Tibial nerve (tissue), 3 donors: ENCODE results near the gene RNU6-1.

Source experiments
- POLR2A ChIP-seq, 2 donors: fragments of 450-650 bp; IDR thresholded peaks; one replicate each; pipeline ENCODE4 v1.6.1; 2017; ENCODE audit warnings: antibody characterized with exemption in 2 of 2, mild to moderate bottlenecking in 2 of 2, moderate library complexity in 2 of 2
- TF ChIP-seq, protein P1 (sequence below), 5 experiments: fragments of 200-600 bp in 3 of 5; fragments of 450-650 bp in 2 of 5; sonication (generic) in 3 of 5; IDR thresholded peaks; one replicate each; pipeline ENCODE4 v1.5.1; 2016 to 2019; ENCODE audit warnings: antibody characterized with exemption in 5 of 5, mild to moderate bottlenecking in 3 of 5, moderate library complexity in 2 of 5

DNA sequence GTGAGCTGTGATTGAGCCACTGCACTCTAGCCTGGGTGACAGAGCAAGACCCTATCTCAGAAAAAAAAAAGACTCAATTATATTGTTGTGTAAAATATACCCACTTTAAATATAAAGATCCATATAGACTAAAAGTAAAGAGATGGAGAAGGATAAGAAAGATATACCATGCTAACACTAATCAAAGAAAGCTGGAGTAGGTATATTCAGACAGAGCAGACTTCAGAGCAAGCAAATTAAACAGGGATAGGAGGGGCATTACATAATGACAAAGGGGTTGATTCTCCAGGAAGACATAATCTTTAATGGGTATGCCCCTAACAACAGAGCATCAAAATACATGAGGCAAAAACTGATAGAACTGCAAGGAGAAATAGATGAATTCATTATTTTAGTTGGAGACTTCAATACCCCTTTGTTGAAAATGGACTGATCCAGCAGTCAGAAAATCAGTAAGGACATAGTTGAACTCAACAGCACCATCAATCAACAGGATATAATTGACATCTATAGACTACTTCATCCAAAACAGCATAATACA, 31.1 kb upstream of the RNU6-1 start:
- TF ChIP-seq, protein P1, sequence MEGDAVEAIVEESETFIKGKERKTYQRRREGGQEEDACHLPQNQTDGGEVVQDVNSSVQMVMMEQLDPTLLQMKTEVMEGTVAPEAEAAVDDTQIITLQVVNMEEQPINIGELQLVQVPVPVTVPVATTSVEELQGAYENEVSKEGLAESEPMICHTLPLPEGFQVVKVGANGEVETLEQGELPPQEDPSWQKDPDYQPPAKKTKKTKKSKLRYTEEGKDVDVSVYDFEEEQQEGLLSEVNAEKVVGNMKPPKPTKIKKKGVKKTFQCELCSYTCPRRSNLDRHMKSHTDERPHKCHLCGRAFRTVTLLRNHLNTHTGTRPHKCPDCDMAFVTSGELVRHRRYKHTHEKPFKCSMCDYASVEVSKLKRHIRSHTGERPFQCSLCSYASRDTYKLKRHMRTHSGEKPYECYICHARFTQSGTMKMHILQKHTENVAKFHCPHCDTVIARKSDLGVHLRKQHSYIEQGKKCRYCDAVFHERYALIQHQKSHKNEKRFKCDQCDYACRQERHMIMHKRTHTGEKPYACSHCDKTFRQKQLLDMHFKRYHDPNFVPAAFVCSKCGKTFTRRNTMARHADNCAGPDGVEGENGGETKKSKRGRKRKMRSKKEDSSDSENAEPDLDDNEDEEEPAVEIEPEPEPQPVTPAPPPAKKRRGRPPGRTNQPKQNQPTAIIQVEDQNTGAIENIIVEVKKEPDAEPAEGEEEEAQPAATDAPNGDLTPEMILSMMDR (IDR thresholded peaks at IDR 0.05): no peak
- no peak for TF ChIP-seq POLR2A (IDR thresholded peaks at IDR 0.05)
